Lung (tissue), 12 donors: Measurements from ENCODE around the gene FHAD1. TPM values are rescaled to one million over a fixed set of nuclear protein-coding genes. Genes with fewer than 3 reads are reported as not detected.

ENCODE experiments used
- ATAC-seq: fragments of 200-7000 bp; cut with Tn5 transposase; one replicate; pipeline ENCODE4 v1.9.1; 2020; ENCODE audit warnings: moderate number of reproducible peaks; ENCODE audit not compliant: insufficient read depth, low FRiP score
- DNase-seq, 3 donors: peaks; one replicate each; pipeline ENCODE4 v3.0.0-alpha.2; 2013 to 2017
- H3K27ac ChIP-seq, 2 donors: one replicate each; pipeline ENCODE4 v1.5.1; 2013; ENCODE audit warnings: mild to moderate bottlenecking in 2 of 2, moderate library complexity in 2 of 2, control low read depth in 1 of 2, inconsistent platforms in 1 of 2, low read depth in 1 of 2, low read length in 1 of 2
- H3K27me3 ChIP-seq, 3 donors: one replicate each; pipeline ENCODE4 v1.5.1; 2013; ENCODE audit warnings: low read length in 2 of 3; ENCODE audit not compliant: control insufficient read depth in 3 of 3, insufficient read depth in 3 of 3
- H3K36me3 ChIP-seq, 4 donors: one replicate each; pipeline ENCODE4 v1.5.1; 2013; ENCODE audit warnings: low read length in 4 of 4, mild to moderate bottlenecking in 1 of 4, moderate library complexity in 1 of 4; ENCODE audit not compliant: control insufficient read depth in 4 of 4, insufficient read depth in 4 of 4
- H3K4me1 ChIP-seq, 5 donors: one replicate each; pipeline ENCODE4 v1.5.1; 2013; ENCODE audit warnings: low read length in 5 of 5, mild to moderate bottlenecking in 2 of 5, moderate library complexity in 1 of 5; ENCODE audit not compliant: control insufficient read depth in 5 of 5, insufficient read depth in 5 of 5
- H3K4me3 ChIP-seq: one replicate; pipeline ENCODE4 v1.5.1; 2013; ENCODE audit warnings: mild to moderate bottlenecking, control low read depth, moderate library complexity
- H3K9ac ChIP-seq, 2 donors: one replicate each; pipeline ENCODE4 v1.5.1; 2013; ENCODE audit warnings: low read length in 2 of 2, control low read depth in 1 of 2; ENCODE audit not compliant: insufficient read depth in 1 of 2
- H3K9me3 ChIP-seq, 4 donors: one replicate each; pipeline ENCODE4 v1.5.1; 2013; ENCODE audit warnings: low read length in 3 of 4, mild to moderate bottlenecking in 1 of 4, moderate library complexity in 1 of 4; ENCODE audit not compliant: control insufficient read depth in 4 of 4, insufficient read depth in 3 of 4
- WGBS, 2 donors: extraction: QIAGEN DNeasy Blood & Tissue Kit; methylation state at CpG; one replicate each; pipeline ENCODE4 v1.1.7; 2013; 5-methylcytosine and 5-hydroxymethylcytosine counted together
- polyA plus RNA-seq, 2 donors: library from polyadenylated mRNA; stranded (reverse); fragments of 200-250 nt; gene quantifications; one replicate each; pipeline ENCODE4 v1.2.1, GENCODE V29; 2013
- total RNA-seq, 2 donors: library from RNA; depleted of rRNA in 1 of 2; stranded (reverse); fragments of >200 nt in 1 of 2; gene quantifications; one replicate each; pipeline ENCODE4 v1.2.1, GENCODE V29; 2014 to 2021
- TF ChIP-seq, protein P1 (sequence below): IDR thresholded peaks from 2 replicates; pipeline ENCODE4 v1.5.1; 2012; ENCODE audit warnings: mild to moderate bottlenecking; ENCODE audit errors: control extremely low read depth, extremely low read depth
- donor health status: control.
- donor health status: control.
- donor health status: Bipolar disorder and iron deficiency.
- donor health status: healthy.
- donor health status: DM: yes; HTN: yes; CAD: no.

Gene FHAD1
- total and polyA plus RNA-seq, 4 donors = 4.4 to 25.9 (median 9.2) TPM

DNA sequence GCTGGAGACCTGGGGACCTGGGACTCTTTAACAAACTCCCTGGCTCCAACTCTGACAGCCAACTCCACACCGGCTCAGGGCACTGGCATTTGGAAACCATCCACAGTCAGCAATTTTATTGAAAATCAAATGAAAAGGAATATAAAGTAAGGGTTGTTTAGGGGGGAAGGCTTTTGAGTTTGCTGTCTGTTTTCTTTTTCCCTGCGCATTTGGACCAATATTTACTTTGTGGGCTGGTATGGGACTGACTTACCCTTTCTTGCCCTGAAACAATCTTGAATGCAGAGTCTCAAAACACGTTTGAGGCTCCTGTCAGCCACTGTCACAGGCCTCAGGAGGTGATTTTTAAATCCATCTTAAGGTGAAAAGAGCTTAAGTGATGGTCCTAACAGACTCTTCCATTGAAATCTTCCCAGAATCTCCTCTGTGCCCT lies 147.3 kb downstream of the FHAD1 start:
- peaks cover 0 to 2% (median 0%) of the 10 kb centered on the region in 3 donors for H3K27me3 ChIP-seq
- no peak overlapping the region for H3K9ac ChIP-seq
- no peak overlapping the region for H3K27ac ChIP-seq
- WGBS, 2 donors = 55 to 69% methylated on average over 3 of the region's 3 CpGs
- no peaks in the 10 kb centered on the region for H3K4me1 ChIP-seq
- peaks cover 0 to 2% (median under 1%) of the 10 kb centered on the region in 4 donors for H3K9me3 ChIP-seq
- ATAC-seq (no peak), DNase-seq (no peak)
- no peak overlapping the region for H3K4me3 ChIP-seq
- TF ChIP-seq, protein P1, sequence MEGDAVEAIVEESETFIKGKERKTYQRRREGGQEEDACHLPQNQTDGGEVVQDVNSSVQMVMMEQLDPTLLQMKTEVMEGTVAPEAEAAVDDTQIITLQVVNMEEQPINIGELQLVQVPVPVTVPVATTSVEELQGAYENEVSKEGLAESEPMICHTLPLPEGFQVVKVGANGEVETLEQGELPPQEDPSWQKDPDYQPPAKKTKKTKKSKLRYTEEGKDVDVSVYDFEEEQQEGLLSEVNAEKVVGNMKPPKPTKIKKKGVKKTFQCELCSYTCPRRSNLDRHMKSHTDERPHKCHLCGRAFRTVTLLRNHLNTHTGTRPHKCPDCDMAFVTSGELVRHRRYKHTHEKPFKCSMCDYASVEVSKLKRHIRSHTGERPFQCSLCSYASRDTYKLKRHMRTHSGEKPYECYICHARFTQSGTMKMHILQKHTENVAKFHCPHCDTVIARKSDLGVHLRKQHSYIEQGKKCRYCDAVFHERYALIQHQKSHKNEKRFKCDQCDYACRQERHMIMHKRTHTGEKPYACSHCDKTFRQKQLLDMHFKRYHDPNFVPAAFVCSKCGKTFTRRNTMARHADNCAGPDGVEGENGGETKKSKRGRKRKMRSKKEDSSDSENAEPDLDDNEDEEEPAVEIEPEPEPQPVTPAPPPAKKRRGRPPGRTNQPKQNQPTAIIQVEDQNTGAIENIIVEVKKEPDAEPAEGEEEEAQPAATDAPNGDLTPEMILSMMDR = no peak
- H3K36me3 ChIP-seq = no peaks in the 10 kb centered on the region

DNA sequence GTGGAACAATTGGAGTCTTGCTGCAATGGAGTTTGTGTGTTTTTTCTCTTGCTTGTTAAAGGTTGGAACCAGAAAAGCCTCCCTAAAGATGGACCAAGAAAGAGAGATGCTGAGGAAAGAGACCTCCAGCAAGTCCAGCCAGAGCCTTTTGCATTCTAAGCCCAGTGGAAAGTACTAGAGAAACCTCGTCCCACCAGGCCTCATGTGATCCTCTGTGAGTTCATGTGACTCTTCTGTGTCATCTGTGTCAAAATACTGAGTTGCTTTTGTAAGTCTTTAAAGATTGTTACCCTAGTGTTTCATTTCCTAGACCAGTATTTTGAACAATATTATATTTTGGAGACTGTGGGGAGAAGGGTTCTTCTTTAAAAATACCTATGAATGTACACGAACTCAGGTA lies 150.2 kb downstream of the FHAD1 start:
- Histone ChIP-seq H3K27me3 (peaks cover 0 to 2% (median 0%) of the 10 kb centered on the region in 3 donors), H3K9me3 (peaks cover 0 to 8% (median 4%) of the 10 kb centered on the region in 4 donors), H3K9ac (no peak overlapping the region), H3K36me3 (no peaks in the 10 kb centered on the region), H3K4me3 (no peak overlapping the region), H3K27ac (no peak overlapping the region), H3K4me1 (no peaks in the 10 kb centered on the region)
- ATAC-seq (no peak), DNase-seq (no peak)
- TF ChIP-seq, protein P1 = no peak
- 92% methylated on average over 2 of the region's 2 CpGs for WGBS, 2 donors

DNA sequence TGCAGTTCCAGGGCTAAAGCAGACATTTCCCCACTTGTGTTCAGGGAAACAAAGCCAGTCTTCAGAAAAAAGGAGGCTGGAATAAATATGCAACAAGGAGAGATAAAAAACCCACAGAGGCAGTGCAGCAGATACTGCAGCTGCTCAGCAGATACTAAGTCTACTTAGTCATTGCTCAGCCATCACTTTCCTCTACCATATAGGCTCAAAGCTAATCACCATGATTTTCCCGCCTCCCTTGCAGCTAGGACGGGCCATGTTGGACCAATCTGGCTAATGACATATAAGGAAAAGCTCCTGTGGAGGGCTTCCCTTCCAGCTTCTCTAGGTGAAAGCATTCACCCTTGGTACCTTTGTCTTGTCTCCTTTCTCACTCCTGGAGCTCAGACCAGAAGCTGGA lies 152.7 kb downstream of the FHAD1 start:
- Histone ChIP-seq H3K9ac (no peak overlapping the region), H3K36me3 (no peaks in the 10 kb centered on the region), H3K27ac (no peak overlapping the region), H3K4me1 (no peaks in the 10 kb centered on the region), H3K4me3 (no peak overlapping the region), H3K27me3 (peaks cover 0 to 2% (median 0%) of the 10 kb centered on the region in 3 donors), H3K9me3 (peaks cover 0 to 8% (median 4%) of the 10 kb centered on the region in 4 donors)
- DNase-seq (no peak), ATAC-seq (no peak)
- 97 to 98% methylated on average over 2 of the region's 2 CpGs for WGBS, 2 donors
- TF ChIP-seq, protein P1 = no peak

DNA sequence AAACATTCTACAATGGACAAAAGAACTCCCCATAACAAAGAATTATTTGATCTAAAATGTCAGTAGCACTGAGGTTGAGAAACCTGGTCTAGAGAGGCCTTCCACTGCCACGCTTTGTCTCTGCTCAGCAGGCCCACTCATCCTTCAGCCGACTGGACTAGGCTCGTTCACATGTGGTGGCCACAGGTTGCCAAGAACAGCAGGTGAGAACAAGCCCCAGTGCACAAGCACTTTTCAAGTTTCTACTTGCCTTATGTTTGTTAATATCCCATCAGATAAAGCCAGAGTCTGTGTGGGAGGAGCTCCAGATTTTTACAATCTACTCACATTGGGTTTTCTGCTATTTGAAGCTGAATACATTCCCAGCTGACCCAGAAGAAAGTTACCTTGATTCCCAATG lies 153.6 kb downstream of the FHAD1 start:
- ATAC-seq = no peak
- H3K27me3 ChIP-seq = no peaks in the 10 kb centered on the region
- H3K27ac ChIP-seq = no peak overlapping the region
- TF ChIP-seq, protein P1 = no peak
- H3K4me1 ChIP-seq = no peaks in the 10 kb centered on the region
- no peak overlapping the region for H3K9ac ChIP-seq
- peaks cover 0 to 8% (median 4%) of the 10 kb centered on the region in 4 donors for H3K9me3 ChIP-seq
- no peaks in the 10 kb centered on the region for H3K36me3 ChIP-seq
- DNase-seq = no peak
- WGBS, 2 donors = 89 to 95% methylated on average over 3 of the region's 3 CpGs
- no peak overlapping the region for H3K4me3 ChIP-seq
